GM13977 (cell line): ENCODE results near the gene THOP1.

Experiments used
- DNase-seq: peaks from one replicate; pipeline ENCODE4 v3.0.0; 2012; ENCODE audit warnings: low spot score
- CTCF ChIP-seq: IDR thresholded peaks from 2 replicates; pipeline ENCODE4 v1.5.1; 2012; ENCODE audit warnings: mild to moderate bottlenecking, control low read depth; ENCODE audit not compliant: insufficient read depth; ENCODE audit errors: extremely low read depth, missing control alignments
- in situ Hi-C: fragments of 300-500 bp; cut with MboI; formaldehyde crosslinking; loops from one replicate; pipeline ENCODE4 v1.12.0; 2022; ENCODE audit warnings: low sequenced_read_pairs, low pct_unique_long_range_greater_than_20kb, mixed read lengths, inconsistent platforms; ENCODE audit not compliant: unreplicated experiment

Gene THOP1

GRCh38 chr19:2774083-2774679 is 11.1 kb upstream of the THOP1 start:
- no peak for DNase-seq
- in situ Hi-C loops = no loop called here
- no peak for TF ChIP-seq CTCF

- no peak for TF ChIP-seq CTCF
- DNase-seq = no peak
- in situ Hi-C loops = no loop called here
These were observed 10.2 kb upstream of the THOP1 start for GRCh38 chr19:2774953-2775555.

GRCh38 chr19:2775556-2776430 is 9.5 kb upstream of the THOP1 start:
- in situ Hi-C loops = no loop called here
- peak; percentile 86 for DNase-seq
- TF ChIP-seq CTCF = no peak

- no peak for DNase-seq
- no peak for TF ChIP-seq CTCF
- in situ Hi-C loops = no loop called here
These were observed 7.2 kb upstream of the THOP1 start for GRCh38 chr19:2777952-2778683.

- in situ Hi-C loops = no loop called here
- DNase-seq = no peak
- TF ChIP-seq CTCF = no peak
These were observed 6.1 kb upstream of the THOP1 start for GRCh38 chr19:2779121-2779740.

GRCh38 chr19:2780284-2780683 is 5.0 kb upstream of the THOP1 start:
- no peak for DNase-seq
- in situ Hi-C loops = no loop called here
- no peak for TF ChIP-seq CTCF
